GM12891 (cell line): Measurements from ENCODE around the gene CNR1.

Source experiments
- PAX5 ChIP-seq: IDR thresholded peaks from 2 replicates; pipeline ENCODE4 v1.6.1; 2011; ENCODE audit warnings: low read length, moderate library complexity, mild to moderate bottlenecking; ENCODE audit not compliant: insufficient read depth, severe bottlenecking
- POLR2A ChIP-seq: IDR thresholded peaks from 2 replicates; pipeline ENCODE4 v1.6.1; 2011; ENCODE audit warnings: low read depth, low read length, control low read depth
- POLR2AphosphoS5 ChIP-seq: IDR thresholded peaks from 2 replicates; pipeline ENCODE4 v1.6.1; 2011; ENCODE audit warnings: low read depth, low read length, control low read depth
- POU2F2 ChIP-seq: IDR thresholded peaks from 2 replicates; pipeline ENCODE4 v1.6.1; 2011; ENCODE audit warnings: low read depth, mild to moderate bottlenecking, control low read depth, low read length, moderate library complexity
- SPI1 ChIP-seq: IDR thresholded peaks from 2 replicates; pipeline ENCODE4 v1.6.1; 2011; ENCODE audit warnings: low read depth, low read length, control low read depth
- TAF1 ChIP-seq: IDR thresholded peaks from 2 replicates; pipeline ENCODE4 v1.6.1; 2011; ENCODE audit warnings: low read depth, low read length, control low read depth

DNA sequence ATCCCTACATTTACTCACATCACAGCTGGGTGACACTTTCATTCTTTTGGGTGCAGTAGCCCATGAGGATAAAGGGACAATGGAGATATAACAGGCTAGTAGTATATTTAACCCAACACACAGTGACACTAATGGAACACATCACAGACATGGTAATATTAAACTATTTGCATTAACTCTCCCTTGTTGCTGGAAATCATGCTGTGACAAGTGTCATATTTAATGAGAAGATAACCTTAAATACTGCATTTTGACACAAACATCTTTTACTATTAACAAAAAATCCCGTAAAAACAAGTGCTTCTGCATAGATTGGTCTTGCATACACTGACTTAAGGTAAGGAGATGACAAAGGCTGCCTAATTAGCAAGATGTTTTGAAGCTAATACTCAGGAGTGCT lies 45.5 kb downstream of the CNR1 start:
- TF ChIP-seq POLR2A (no peak), TAF1 (no peak), POLR2AphosphoS5 (no peak), SPI1 (no peak), PAX5 (no peak), POU2F2 (no peak)
